Tibial nerve (tissue), 3 donors: ENCODE results near the gene HS2ST1.

Source experiments
- EP300 ChIP-seq, 2 donors: sonication (generic); formaldehyde crosslinking; IDR thresholded peaks; one replicate each; pipeline ENCODE4 v1.6.1; 2017; ENCODE audit warnings: antibody characterized with exemption in 2 of 2, mild to moderate bottlenecking in 1 of 2
- POLR2A ChIP-seq, 2 donors: fragments of 450-650 bp; IDR thresholded peaks; one replicate each; pipeline ENCODE4 v1.6.1; 2017; ENCODE audit warnings: antibody characterized with exemption in 2 of 2, mild to moderate bottlenecking in 2 of 2, moderate library complexity in 2 of 2

DNA sequence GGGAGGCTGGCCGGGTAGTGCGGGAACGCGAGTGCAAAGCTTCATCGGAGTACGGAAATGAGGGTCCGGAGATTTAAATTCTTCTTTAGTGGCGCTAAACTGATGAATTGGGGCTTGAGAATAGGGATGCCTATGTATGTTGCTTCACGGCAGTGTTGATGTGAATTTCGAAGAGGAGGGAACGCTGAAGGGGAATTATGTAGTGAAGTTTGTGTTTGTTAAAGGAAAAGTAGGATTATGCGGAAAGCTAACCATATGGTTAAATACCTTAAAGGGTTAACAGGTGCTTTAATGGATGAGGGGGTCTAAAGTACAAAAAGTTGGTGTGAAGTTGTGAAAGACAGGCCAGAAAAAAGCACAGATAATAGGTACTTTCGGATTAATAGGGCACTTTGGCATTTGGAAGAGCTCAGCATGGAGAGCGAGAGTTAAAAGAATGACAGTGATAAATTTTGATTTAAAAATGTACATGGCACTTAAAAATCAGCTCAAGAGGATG lies 1.4 kb downstream of the HS2ST1 start:
- no peak for TF ChIP-seq POLR2A (IDR thresholded peaks at IDR 0.05)
- no peak for TF ChIP-seq EP300 (IDR thresholded peaks at IDR 0.05)
